Transverse colon (tissue), 4 donors: ENCODE measurements around the gene FAM186B.

Experiments used
- CTCF ChIP-seq, 5 experiments: fragments of 200-600 bp in 3 of 5; fragments of 450-650 bp in 2 of 5; sonication (generic) in 3 of 5; IDR thresholded peaks; 1 replicate in 2 of 5; 2 replicates in 3 of 5; pipeline ENCODE4 v1.5.1; 2016 to 2017; ENCODE audit warnings: antibody characterized with exemption in 5 of 5, inconsistent platforms in 3 of 5, mild to moderate bottlenecking in 2 of 5, moderate library complexity in 1 of 5
- POLR2A ChIP-seq: fragments of 450-650 bp; IDR thresholded peaks from one replicate; pipeline ENCODE4 v1.6.1; 2016; ENCODE audit warnings: antibody characterized with exemption, mild to moderate bottlenecking, moderate library complexity
- POLR2AphosphoS5 ChIP-seq, 3 donors: sonication (generic); formaldehyde crosslinking; IDR thresholded peaks; one replicate each; pipeline ENCODE4 v1.6.1; 2016; ENCODE audit warnings: antibody characterized with exemption in 3 of 3

DNA sequence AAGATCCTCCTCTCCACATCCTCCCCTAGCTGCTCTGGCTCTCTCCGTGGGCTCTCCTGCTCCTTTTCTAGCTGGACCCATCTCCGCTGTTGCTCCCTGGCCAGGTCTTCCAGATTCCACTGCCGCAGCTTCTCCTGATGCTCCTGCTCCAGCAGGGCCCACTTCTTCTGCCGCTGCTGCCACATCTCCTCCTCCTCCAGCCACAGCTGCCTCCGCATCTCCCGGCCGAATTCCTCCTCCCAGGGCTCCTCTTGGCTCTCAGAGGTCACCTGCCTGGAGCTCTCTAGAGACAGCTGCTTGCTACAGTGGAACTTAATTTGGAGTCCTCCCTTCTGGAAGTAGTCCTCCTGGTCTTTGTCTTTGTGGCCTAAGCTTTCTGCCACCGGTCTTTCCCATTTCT is 5.5 kb downstream of the FAM186B start:
- TF ChIP-seq CTCF (IDR thresholded peaks at IDR 0.05): no peak
- TF ChIP-seq POLR2AphosphoS5 (IDR thresholded peaks at IDR 0.05): no peak
- no peak for TF ChIP-seq POLR2A
